MCF 10A (cell line): ENCODE data around the gene ESPN. TPM values are rescaled to one million over a fixed set of nuclear protein-coding genes. Genes with fewer than 3 reads are reported as not detected.
A peak's percentile ranks its signal among the peaks of the same experiment; 100 is the strongest.

Source experiments
- BruUV-seq: library from RNA; stranded (reverse); fragments of 400-500 nt; replicated peaks from 2 replicates; lab custom pipeline; 2021; lab: Mats Ljungman, UMichigan
- CTCF ChIA-PET: fragments of 300-600 bp; sonication (Branson Sonifier 250); formaldehyde crosslinking; extraction: SDS; loops from one replicate; lab custom pipeline; 2021; ENCODE audit warnings: antibody characterized with exemption, inconsistent platforms; lab: Yijun Ruan, JAX
- POLR2A ChIA-PET: fragments of 300-600, 350-650 bp; sonication (Branson Sonifier 250); formaldehyde crosslinking; extraction: SDS; loops from one replicate; lab custom pipeline; 2020; ENCODE audit warnings: antibody characterized with exemption, inconsistent platforms; lab: Yijun Ruan, JAX
- DNase-seq: peaks from one replicate; pipeline ENCODE4 v3.0.0-alpha.2; 2018; ENCODE audit not compliant: unreplicated experiment
- H3K27ac Mint-ChIP-seq: one replicate; pipeline ENCODE4 v1.8.0; 2022; ENCODE audit warnings: mild to moderate bottlenecking, low read depth, mixed read lengths; ENCODE audit not compliant: unreplicated experiment
- H3K27me3 Mint-ChIP-seq: one replicate; pipeline ENCODE4 v1.8.0; 2022; ENCODE audit warnings: mixed read lengths; ENCODE audit not compliant: insufficient read depth, unreplicated experiment
- H3K36me3 Mint-ChIP-seq: one replicate; pipeline ENCODE4 v1.8.0; 2022; ENCODE audit warnings: mild to moderate bottlenecking, moderate library complexity, mixed read lengths; ENCODE audit not compliant: insufficient read depth, unreplicated experiment
- H3K4me1 Mint-ChIP-seq: one replicate; pipeline ENCODE4 v1.8.0; 2022; ENCODE audit warnings: mixed read lengths; ENCODE audit not compliant: insufficient read depth, unreplicated experiment
- H3K4me3 Mint-ChIP-seq: one replicate; pipeline ENCODE4 v1.8.0; 2022; ENCODE audit warnings: mild to moderate bottlenecking, moderate library complexity, mixed read lengths; ENCODE audit not compliant: unreplicated experiment
- H3K9me3 Mint-ChIP-seq: one replicate; pipeline ENCODE4 v1.8.0; 2022; ENCODE audit warnings: mixed read lengths; ENCODE audit not compliant: unreplicated experiment
- intact Hi-C: fragments of 100-400 bp; cut with micrococcal nuclease; formaldehyde crosslinking; loops from 2 replicates; pipeline ENCODE4 v1.14.1; 2022
- total RNA-seq: library from RNA; stranded (reverse); gene quantifications from 2 replicates; pipeline ENCODE4 v1.2.3, GENCODE V29; 2022
- TF ChIP-seq, protein P1 (sequence below): fragments of 200-600 bp; IDR thresholded peaks from one replicate; pipeline ENCODE4 v1.8.0; 2022; ENCODE audit warnings: antibody characterized with exemption, mild to moderate bottlenecking; ENCODE audit not compliant: unreplicated experiment

Gene ESPN
- total RNA-seq, 1 experiment from 2014 or later: 0.68 TPM

DNA sequence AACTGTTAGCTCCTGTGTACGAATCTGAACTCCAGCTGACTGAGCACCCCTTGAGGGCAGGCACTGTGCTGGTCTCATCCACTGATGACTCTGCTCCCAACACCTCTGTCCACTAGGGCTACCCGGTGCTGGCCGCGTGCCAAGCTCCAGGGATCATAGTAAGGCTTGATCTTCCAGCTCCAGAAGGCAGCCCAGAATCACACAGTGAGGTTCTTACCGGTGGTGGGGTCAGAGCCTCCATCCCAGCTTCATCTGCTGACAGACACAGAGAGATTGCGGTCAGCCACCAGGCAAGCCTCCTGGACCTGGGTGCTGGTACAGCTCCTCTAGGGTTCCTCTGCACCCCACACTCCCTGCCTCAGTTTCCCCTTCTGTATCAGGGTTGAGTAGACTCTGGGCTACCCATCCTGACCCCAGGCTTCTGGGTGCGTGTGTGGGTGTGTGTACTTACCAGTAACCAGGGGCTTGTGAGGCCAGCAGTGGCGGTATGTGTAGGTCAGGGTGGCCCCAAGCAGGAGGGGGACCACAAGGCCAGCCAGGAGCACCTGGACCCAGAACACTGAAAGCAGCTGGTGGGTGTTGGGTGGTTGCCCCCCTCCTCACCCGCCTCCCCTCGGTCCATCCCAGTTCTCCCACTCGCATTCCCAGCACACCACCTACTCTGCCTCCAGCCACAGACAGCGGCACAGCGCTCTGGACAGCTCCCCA is 38.0 kb downstream of the ESPN start:
- intact Hi-C loops: no loop called here
- ChIA-PET CTCF (interaction anchor here (0.8 to 1.7 kb wide), 5 partner anchors 14 to 143 kb away, joined by 3 to 7 read pairs (median 4); no protein-coding TSS in a partner anchor), POLR2A (no interaction called here)
- Mint-ChIP-seq H3K36me3 (peaks cover 40% of the 10 kb centered on the region), H3K9me3 (no peaks in the 10 kb centered on the region), H3K27me3 (no peaks in the 10 kb centered on the region), H3K4me1 (peaks cover 5% of the 10 kb centered on the region), H3K27ac (no peak overlapping the region), H3K4me3 (no peak overlapping the region)
- no peak for DNase-seq
- TF ChIP-seq, protein P1, sequence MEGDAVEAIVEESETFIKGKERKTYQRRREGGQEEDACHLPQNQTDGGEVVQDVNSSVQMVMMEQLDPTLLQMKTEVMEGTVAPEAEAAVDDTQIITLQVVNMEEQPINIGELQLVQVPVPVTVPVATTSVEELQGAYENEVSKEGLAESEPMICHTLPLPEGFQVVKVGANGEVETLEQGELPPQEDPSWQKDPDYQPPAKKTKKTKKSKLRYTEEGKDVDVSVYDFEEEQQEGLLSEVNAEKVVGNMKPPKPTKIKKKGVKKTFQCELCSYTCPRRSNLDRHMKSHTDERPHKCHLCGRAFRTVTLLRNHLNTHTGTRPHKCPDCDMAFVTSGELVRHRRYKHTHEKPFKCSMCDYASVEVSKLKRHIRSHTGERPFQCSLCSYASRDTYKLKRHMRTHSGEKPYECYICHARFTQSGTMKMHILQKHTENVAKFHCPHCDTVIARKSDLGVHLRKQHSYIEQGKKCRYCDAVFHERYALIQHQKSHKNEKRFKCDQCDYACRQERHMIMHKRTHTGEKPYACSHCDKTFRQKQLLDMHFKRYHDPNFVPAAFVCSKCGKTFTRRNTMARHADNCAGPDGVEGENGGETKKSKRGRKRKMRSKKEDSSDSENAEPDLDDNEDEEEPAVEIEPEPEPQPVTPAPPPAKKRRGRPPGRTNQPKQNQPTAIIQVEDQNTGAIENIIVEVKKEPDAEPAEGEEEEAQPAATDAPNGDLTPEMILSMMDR: no peak
- no TSS peak for BruUV-seq

DNA sequence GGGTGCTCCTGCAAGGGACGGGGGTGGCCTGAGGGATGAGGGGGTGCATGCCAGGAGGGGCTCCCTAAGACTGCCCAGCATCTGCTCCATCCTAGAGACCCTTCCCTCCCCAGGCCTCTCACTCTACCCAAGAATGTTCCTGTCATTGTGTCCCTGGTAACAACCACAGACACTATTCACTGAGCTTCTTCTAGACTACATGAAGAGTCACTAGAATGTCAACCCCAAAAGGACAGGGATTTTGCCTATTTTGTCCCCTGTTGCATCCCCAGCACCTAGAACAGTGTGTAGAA is 38.5 kb downstream of the ESPN start:
- Mint-ChIP-seq H3K4me1 (peaks cover 5% of the 10 kb centered on the region), H3K27me3 (no peaks in the 10 kb centered on the region), H3K36me3 (peaks cover 43% of the 10 kb centered on the region), H3K27ac (no peak overlapping the region), H3K9me3 (no peaks in the 10 kb centered on the region), H3K4me3 (no peak overlapping the region)
- DNase-seq: no peak
- ChIA-PET POLR2A (no interaction called here), CTCF (interaction anchor here (0.8 to 1.7 kb wide), 3 partner anchors 14 to 144 kb away, joined by 3 to 7 read pairs (median 4); no protein-coding TSS in a partner anchor)
- BruUV-seq: no TSS peak
- intact Hi-C loops: no loop called here
- TF ChIP-seq, protein P1: no peak

DNA sequence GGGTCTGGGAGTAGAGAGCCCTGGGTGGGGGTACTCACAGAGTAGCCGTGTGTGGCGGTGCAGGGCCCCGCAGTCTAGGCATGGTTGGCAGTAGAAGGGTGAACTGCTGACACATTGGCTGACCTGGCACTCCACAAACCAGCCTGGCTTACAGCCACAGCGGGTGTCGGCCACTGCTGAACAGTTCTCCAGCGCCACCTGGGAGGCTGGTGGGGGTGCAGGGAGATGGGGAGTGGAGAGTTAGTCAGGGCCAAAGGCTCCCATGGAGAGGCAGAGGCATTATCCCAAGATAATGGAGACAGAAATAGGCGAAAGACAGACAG is 39.9 kb downstream of the ESPN start:
- peak overlapping the region; percentile 68 for H3K27ac Mint-ChIP-seq
- H3K27me3 Mint-ChIP-seq: no peaks in the 10 kb centered on the region
- H3K4me1 Mint-ChIP-seq: peaks cover 5% of the 10 kb centered on the region
- no peak overlapping the region for H3K4me3 Mint-ChIP-seq
- peak; percentile 41 for DNase-seq
- peaks cover 45% of the 10 kb centered on the region for H3K36me3 Mint-ChIP-seq
- POLR2A ChIA-PET: interaction anchor here (0.7 to 1.0 kb wide), 2 partner anchors 26 to 60 kb away, joined by 4 read pairs; no protein-coding TSS in a partner anchor
- no TSS peak for BruUV-seq
- CTCF ChIA-PET: interaction anchor here (0.5 to 0.6 kb wide), 2 partner anchors 93 to 1178 kb away, joined by 3 read pairs; no protein-coding TSS in a partner anchor
- intact Hi-C loops: no loop called here
- TF ChIP-seq, protein P1: no peak
- no peaks in the 10 kb centered on the region for H3K9me3 Mint-ChIP-seq

DNA sequence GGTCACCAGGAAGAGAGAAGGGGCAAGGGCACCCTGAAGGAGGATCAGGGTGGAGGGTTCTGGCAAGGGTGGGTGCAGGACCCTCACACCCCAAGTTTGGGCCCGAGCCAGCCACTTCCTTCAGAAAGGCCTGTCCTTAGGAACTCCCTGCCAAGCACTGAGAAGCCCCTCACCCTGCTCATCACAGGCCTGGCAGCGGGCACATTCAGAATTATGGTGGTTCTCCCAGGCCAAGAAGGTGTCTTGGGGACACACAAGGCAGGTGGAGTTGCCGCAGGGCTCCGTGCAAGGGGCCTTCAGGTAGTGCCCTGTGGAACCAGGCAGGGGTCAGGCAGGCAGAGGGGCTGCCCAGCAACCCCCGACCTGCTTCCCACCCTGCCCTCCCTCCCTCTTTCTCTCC is 40.3 kb downstream of the ESPN start:
- no peak for DNase-seq
- H3K36me3 Mint-ChIP-seq: peaks cover 47% of the 10 kb centered on the region
- no peak overlapping the region for H3K4me3 Mint-ChIP-seq
- CTCF ChIA-PET: interaction anchor here (0.5 kb wide), 1 partner anchor 93 kb away, joined by 3 read pairs; no protein-coding TSS in a partner anchor
- H3K27me3 Mint-ChIP-seq: no peaks in the 10 kb centered on the region
- H3K27ac Mint-ChIP-seq: peak overlapping the region; percentile 68
- POLR2A ChIA-PET: interaction anchor here (0.7 kb wide), 1 partner anchor 25 kb away, joined by 4 read pairs; no protein-coding TSS in a partner anchor
- TF ChIP-seq, protein P1: no peak
- intact Hi-C loops: no loop called here
- no peaks in the 10 kb centered on the region for H3K9me3 Mint-ChIP-seq
- H3K4me1 Mint-ChIP-seq: peaks cover 5% of the 10 kb centered on the region
- BruUV-seq: no TSS peak
